Immature natural killer cell (primary cell): ENCODE results near the gene INHBB. TPM values are rescaled to one million over a fixed set of nuclear protein-coding genes. Genes with fewer than 3 reads are reported as not detected.
A peak's percentile ranks its signal among the peaks of the same experiment; 100 is the strongest.

Experiments
- DNase-seq, 3 donors: peaks; one replicate each; pipeline ENCODE4 v3.0.0; 2022; ENCODE audit warnings: mixed read lengths in 1 of 3
- H3K27ac Mint-ChIP-seq, 6 donors: one replicate each; pipeline ENCODE4 v1.8.0; 2020; ENCODE audit warnings: mixed read lengths in 6 of 6, mild to moderate bottlenecking in 5 of 6, inconsistent platforms in 4 of 6, moderate library complexity in 3 of 6
- H3K27me3 Mint-ChIP-seq, 3 donors: one replicate each; pipeline ENCODE4 v1.8.0; 2020 to 2021; ENCODE audit warnings: low read depth in 3 of 3, mild to moderate bottlenecking in 3 of 3, mixed read lengths in 3 of 3, moderate library complexity in 3 of 3, inconsistent platforms in 1 of 3
- H3K36me3 Mint-ChIP-seq, 3 donors: one replicate each; pipeline ENCODE4 v1.8.0; 2020; ENCODE audit warnings: mixed read lengths in 3 of 3, inconsistent platforms in 2 of 3, mild to moderate bottlenecking in 2 of 3
- H3K4me1 Mint-ChIP-seq, 2 donors: one replicate each; pipeline ENCODE4 v1.8.0; 2020; ENCODE audit warnings: inconsistent platforms in 2 of 2, mild to moderate bottlenecking in 2 of 2, mixed read lengths in 2 of 2, moderate library complexity in 1 of 2
- H3K4me3 Mint-ChIP-seq, 5 donors: one replicate each; pipeline ENCODE4 v1.8.0; 2020; ENCODE audit warnings: mild to moderate bottlenecking in 5 of 5, mixed read lengths in 5 of 5, inconsistent platforms in 3 of 5, moderate library complexity in 3 of 5
- H3K9me3 Mint-ChIP-seq, 6 donors: one replicate each; pipeline ENCODE4 v1.8.0; 2020; ENCODE audit warnings: mild to moderate bottlenecking in 6 of 6, mixed read lengths in 6 of 6, inconsistent platforms in 4 of 6, moderate library complexity in 3 of 6
- polyA plus RNA-seq, 3 donors: library from polyadenylated mRNA; unstranded; fragments of 300-500 nt; fragmentation: Illumina TruSeq; gene quantifications; one replicate each; pipeline ENCODE4 v1.2.3, GENCODE V29; 2021

The INHBB gene
- polyA plus RNA-seq = not detected

- Mint-ChIP-seq H3K4me3 (peak within 1 kb of the TSS; percentile 68 to 81 (median 75)), H3K4me1 (peaks cover 18 to 21% of the 10 kb centered on the region in 2 donors), H3K36me3 (no peaks in the 10 kb centered on the region), H3K9me3 (no peaks in the 10 kb centered on the region), H3K27me3 (peaks cover 23 to 30% (median 24%) of the 10 kb centered on the region in 3 donors), H3K27ac (peak within 1 kb of the TSS in 1 of 6 donors; percentile 56)
- DNase-seq = no peak
Measured at GRCh38 chr2:120346026-120346666, at the start of gene INHBB. INHBB (plus strand) TSS chr2:120346136; CDS start chr2:120346189, 53 bp downstream.

DNA sequence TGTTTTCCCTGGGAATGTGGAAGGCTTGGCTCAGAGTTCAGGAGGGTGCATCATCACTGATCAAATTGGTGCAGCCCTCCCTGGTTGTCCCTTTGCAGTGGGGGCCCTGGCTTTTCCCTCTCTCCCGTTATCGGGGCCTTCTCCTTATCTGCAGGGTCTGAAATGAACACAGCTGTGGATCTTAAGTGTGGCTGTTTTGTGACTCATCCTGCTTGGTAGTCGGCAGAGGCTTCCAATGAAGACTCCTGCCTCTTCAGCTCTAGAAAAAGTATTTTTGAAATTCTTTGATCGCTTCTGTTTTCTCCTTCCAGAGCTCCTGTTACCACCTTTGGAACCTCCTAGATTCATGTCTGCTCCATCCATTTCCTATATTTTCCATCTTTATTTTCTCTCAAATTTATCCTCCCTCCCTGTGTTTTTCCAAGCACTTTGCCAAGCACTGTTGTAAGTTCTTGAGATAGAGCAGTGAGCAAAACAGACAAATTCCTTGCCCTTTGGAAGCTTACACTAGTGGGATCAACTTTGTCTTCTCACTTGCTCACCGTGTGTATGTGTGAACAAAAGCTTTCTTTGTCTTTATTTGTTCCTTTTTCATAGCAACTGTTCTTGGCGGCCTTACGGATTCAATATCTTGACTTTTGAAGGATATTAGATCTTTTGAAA is 47.6 kb upstream of the INHBB start:
- Mint-ChIP-seq H3K4me3 (no peak overlapping the region), H3K36me3 (peaks cover 38 to 55% (median 42%) of the 10 kb centered on the region in 3 donors), H3K27ac (no peak overlapping the region), H3K9me3 (no peaks in the 10 kb centered on the region), H3K4me1 (peaks cover 9 to 11% of the 10 kb centered on the region in 2 donors), H3K27me3 (no peaks in the 10 kb centered on the region)
- DNase-seq = no peak

DNA sequence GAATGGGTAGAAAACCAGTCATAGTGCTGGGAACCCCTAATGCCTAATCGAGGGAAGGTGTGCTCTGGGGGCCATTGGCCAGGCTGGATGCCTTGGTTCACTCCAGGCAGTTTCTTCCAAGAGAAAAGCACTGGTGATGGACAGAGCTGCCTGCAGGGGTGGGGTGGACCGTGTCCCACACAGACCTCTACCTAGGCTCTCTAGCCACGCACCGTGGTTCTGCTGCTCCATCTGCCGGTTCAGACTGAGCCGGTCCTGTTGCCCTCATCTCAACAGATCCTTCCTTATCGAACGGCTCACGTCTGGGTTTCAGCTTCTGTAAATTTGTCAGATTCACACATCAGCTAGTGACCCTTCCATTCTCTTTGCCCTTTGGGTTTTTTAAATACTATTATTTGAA is 46.9 kb upstream of the INHBB start:
- no peaks in the 10 kb centered on the region for H3K9me3 Mint-ChIP-seq
- peak overlapping the region in 1 of 6 donors; percentile 7 for H3K27ac Mint-ChIP-seq
- no peak for DNase-seq
- peaks cover 9 to 11% of the 10 kb centered on the region in 2 donors for H3K4me1 Mint-ChIP-seq
- H3K4me3 Mint-ChIP-seq = no peak overlapping the region
- H3K36me3 Mint-ChIP-seq = peaks cover 35 to 54% (median 47%) of the 10 kb centered on the region in 3 donors
- H3K27me3 Mint-ChIP-seq = no peaks in the 10 kb centered on the region

GRCh38 chr2:120299561-120299960 is 46.4 kb upstream of the INHBB start:
- Mint-ChIP-seq H3K4me3 (no peak overlapping the region), H3K4me1 (peaks cover 9 to 11% of the 10 kb centered on the region in 2 donors), H3K27me3 (no peaks in the 10 kb centered on the region), H3K36me3 (peaks cover 33 to 51% (median 42%) of the 10 kb centered on the region in 3 donors), H3K9me3 (no peaks in the 10 kb centered on the region), H3K27ac (no peak overlapping the region)
- DNase-seq = no peak

GRCh38 chr2:120300385-120300784 is 45.6 kb upstream of the INHBB start:
- no peaks in the 10 kb centered on the region for H3K9me3 Mint-ChIP-seq
- H3K4me1 Mint-ChIP-seq = peaks cover 9 to 11% of the 10 kb centered on the region in 2 donors
- no peak overlapping the region for H3K27ac Mint-ChIP-seq
- H3K27me3 Mint-ChIP-seq = no peaks in the 10 kb centered on the region
- H3K4me3 Mint-ChIP-seq = no peak overlapping the region
- no peak for DNase-seq
- H3K36me3 Mint-ChIP-seq = peaks cover 33 to 54% (median 42%) of the 10 kb centered on the region in 3 donors

GRCh38 chr2:120301284-120301683 is 44.7 kb upstream of the INHBB start:
- no peaks in the 10 kb centered on the region for H3K9me3 Mint-ChIP-seq
- H3K27ac Mint-ChIP-seq = no peak overlapping the region
- H3K27me3 Mint-ChIP-seq = no peaks in the 10 kb centered on the region
- H3K4me3 Mint-ChIP-seq = no peak overlapping the region
- peaks cover 9 to 11% of the 10 kb centered on the region in 2 donors for H3K4me1 Mint-ChIP-seq
- peaks cover 33 to 55% (median 44%) of the 10 kb centered on the region in 3 donors for H3K36me3 Mint-ChIP-seq
- no peak for DNase-seq

DNA sequence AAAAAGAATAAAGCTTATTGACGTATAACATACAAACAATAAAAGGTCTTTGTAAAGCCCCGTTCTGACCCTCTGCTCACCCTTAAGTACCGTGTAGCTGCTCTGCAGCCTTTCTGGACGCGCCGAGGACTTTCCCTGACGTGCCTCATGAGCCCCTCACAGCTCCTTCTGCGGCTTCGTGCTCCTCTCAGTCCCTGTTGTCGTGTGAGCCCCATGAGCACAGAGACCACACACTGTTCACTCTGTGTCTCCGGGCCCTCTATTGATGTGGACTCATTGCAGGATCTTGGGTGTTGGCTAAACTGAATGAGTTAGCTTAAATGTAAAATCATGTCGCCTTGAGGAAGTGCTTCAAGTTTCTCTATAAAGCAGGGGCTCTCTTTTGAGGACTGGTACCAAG is 43.6 kb upstream of the INHBB start:
- H3K27ac Mint-ChIP-seq = peak overlapping the region in 3 of 6 donors; percentile 27 to 52 (median 48)
- peak overlapping the region in 3 of 5 donors; percentile 1 to 44 (median 43) for H3K4me3 Mint-ChIP-seq
- no peak for DNase-seq
- H3K4me1 Mint-ChIP-seq = peaks cover 9 to 11% of the 10 kb centered on the region in 2 donors
- no peaks in the 10 kb centered on the region for H3K27me3 Mint-ChIP-seq
- H3K9me3 Mint-ChIP-seq = no peaks in the 10 kb centered on the region
- H3K36me3 Mint-ChIP-seq = peaks cover 28 to 50% (median 39%) of the 10 kb centered on the region in 3 donors

DNA sequence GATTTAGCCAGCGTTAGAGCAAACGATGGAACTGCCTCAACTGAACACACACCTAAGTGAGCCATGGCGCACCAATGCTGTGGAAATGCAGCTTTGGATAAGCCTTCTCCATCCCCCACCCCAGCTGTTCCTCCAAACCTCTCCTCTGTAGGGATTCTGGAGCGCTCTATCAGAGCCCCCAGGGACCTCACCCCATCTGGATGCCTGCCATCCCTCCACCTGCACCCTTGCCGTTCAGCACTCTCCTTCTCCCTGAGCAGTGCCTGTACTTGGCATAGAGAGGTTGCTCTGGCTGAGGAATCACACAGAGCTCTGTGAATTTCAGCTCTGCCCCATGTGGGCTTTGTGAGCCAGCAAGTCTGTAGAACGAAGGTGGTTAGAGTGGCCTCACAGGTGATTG is 42.8 kb upstream of the INHBB start:
- Mint-ChIP-seq H3K36me3 (peaks cover 22 to 43% (median 37%) of the 10 kb centered on the region in 3 donors), H3K4me1 (peaks cover 9 to 11% of the 10 kb centered on the region in 2 donors), H3K27me3 (no peaks in the 10 kb centered on the region), H3K4me3 (peak overlapping the region in 1 of 5 donors; percentile 23), H3K9me3 (no peaks in the 10 kb centered on the region), H3K27ac (peak overlapping the region in 1 of 6 donors; percentile 52)
- no peak for DNase-seq

- Mint-ChIP-seq H3K9me3 (no peaks in the 10 kb centered on the region), H3K4me1 (peaks cover 9 to 11% of the 10 kb centered on the region in 2 donors), H3K27ac (no peak overlapping the region), H3K27me3 (no peaks in the 10 kb centered on the region), H3K4me3 (no peak overlapping the region), H3K36me3 (peaks cover 15 to 23% (median 23%) of the 10 kb centered on the region in 3 donors)
- DNase-seq = no peak
Measured at GRCh38 chr2:120305296-120305695, 40.6 kb upstream of the INHBB start.

DNA sequence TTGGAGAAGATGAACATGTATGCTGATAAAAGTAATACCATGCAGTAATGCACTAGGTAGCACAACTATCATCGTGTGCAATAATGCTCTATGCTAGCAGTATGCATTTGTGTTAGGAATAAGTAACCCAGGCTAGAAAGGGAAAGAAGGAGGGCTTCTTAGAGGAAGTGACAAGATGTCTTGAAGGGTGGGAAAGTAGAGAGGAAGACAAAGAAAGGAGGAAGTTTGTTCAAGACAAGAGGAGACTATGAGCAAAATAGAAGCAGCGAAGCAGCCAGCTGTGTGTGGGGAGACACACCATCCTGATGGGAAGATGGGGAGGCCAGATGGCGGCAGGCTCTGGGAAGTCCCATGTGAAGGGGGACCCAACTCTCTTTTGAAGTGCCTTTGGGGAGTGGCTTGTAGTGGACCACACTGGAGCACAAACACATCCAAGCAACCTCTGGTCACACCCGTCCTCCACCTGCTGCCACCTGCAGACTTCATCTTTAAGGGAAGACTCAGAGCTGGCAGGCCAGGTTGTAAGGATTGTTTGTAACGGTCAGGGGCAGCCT is 39.9 kb upstream of the INHBB start:
- DNase-seq = no peak
- peaks cover 9 to 11% of the 10 kb centered on the region in 2 donors for H3K4me1 Mint-ChIP-seq
- no peak overlapping the region for H3K4me3 Mint-ChIP-seq
- H3K9me3 Mint-ChIP-seq = no peaks in the 10 kb centered on the region
- H3K27ac Mint-ChIP-seq = no peak overlapping the region
- no peaks in the 10 kb centered on the region for H3K27me3 Mint-ChIP-seq
- peaks cover 12 to 21% (median 21%) of the 10 kb centered on the region in 3 donors for H3K36me3 Mint-ChIP-seq

- peaks cover 9 to 18% (median 15%) of the 10 kb centered on the region in 3 donors for H3K36me3 Mint-ChIP-seq
- H3K9me3 Mint-ChIP-seq = no peaks in the 10 kb centered on the region
- no peak for DNase-seq
- H3K27ac Mint-ChIP-seq = no peak overlapping the region
- H3K27me3 Mint-ChIP-seq = peaks cover 0 to 3% (median 0%) of the 10 kb centered on the region in 3 donors
- H3K4me3 Mint-ChIP-seq = no peak overlapping the region
- peaks cover 6 to 9% of the 10 kb centered on the region in 2 donors for H3K4me1 Mint-ChIP-seq
Measured at GRCh38 chr2:120307482-120307881, 38.5 kb upstream of the INHBB start.

DNA sequence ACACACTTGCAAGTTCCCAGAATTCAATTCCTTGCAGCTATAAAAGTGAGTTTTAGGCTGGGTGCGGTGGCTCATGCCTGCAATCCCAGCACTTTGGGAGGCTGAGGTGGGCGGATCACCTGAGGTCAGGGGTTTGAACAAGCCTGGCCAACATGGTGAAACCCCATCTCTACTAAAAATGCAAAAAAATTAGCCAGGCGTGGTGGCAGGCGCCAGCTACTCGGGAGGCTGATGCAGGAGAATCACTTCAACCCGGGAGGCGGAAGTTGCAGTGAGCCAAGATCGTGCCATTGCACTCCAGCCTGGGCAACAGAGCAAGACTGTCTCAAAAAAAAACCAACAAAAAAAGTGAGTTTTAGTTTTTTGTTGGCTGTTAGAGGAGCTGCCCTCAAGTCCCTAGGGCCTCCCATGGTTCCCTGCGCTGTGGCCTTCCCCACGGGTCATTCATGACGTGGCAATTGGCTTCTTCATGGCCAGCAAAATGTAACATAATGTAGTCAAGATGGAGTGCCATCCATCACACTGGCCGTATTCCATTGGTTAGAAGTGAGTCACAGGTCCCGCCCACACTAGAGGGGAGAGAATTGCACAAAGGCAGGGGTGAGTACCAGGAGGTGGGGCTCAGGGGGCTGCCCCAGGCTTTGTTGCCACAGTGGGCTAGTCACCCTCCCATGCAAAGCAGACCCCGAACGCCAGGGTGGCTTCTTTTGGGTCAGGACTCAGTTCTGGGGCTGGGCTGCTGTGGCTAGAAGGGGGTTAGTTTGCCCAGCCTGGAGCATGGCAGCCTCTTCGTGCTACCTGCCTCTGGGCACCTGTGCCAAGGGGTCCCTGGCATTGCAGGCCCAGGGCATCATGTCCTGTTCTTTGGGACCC is 37.7 kb upstream of the INHBB start:
- Mint-ChIP-seq H3K27ac (no peak overlapping the region), H3K9me3 (no peaks in the 10 kb centered on the region), H3K4me3 (no peak overlapping the region), H3K36me3 (peaks cover 8 to 18% (median 12%) of the 10 kb centered on the region in 3 donors), H3K27me3 (peaks cover 0 to 3% (median 0%) of the 10 kb centered on the region in 3 donors), H3K4me1 (peaks cover 7 to 10% of the 10 kb centered on the region in 2 donors)
- no peak for DNase-seq

- Mint-ChIP-seq H3K36me3 (peaks cover 4 to 6% (median 6%) of the 10 kb centered on the region in 3 donors), H3K27me3 (peaks cover 1 to 5% (median 2%) of the 10 kb centered on the region in 3 donors), H3K27ac (no peak overlapping the region), H3K4me3 (no peak overlapping the region), H3K9me3 (peaks cover 0 to 2% (median 0%) of the 10 kb centered on the region in 6 donors), H3K4me1 (peaks cover 10 to 12% of the 10 kb centered on the region in 2 donors)
- DNase-seq = no peak
Measured at GRCh38 chr2:120310136-120310535, 35.8 kb upstream of the INHBB start.
